Epidermal melanocyte (primary cell): ENCODE data around the gene HSPBAP1.

Source experiments
- DNase-seq: peaks from one replicate; pipeline ENCODE4 v3.0.0; 2011; ENCODE audit warnings: low spot score; ENCODE audit not compliant: insufficient read length

HSPBAP1 gene, protein sequence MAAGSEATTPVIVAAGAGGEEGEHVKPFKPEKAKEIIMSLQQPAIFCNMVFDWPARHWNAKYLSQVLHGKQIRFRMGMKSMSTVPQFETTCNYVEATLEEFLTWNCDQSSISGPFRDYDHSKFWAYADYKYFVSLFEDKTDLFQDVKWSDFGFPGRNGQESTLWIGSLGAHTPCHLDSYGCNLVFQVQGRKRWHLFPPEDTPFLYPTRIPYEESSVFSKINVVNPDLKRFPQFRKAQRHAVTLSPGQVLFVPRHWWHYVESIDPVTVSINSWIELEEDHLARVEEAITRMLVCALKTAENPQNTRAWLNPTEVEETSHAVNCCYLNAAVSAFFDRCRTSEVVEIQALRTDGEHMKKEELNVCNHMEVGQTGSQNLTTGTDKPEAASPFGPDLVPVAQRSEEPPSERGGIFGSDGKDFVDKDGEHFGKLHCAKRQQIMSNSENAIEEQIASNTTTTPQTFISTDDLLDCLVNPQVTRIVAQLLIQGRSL

DNA sequence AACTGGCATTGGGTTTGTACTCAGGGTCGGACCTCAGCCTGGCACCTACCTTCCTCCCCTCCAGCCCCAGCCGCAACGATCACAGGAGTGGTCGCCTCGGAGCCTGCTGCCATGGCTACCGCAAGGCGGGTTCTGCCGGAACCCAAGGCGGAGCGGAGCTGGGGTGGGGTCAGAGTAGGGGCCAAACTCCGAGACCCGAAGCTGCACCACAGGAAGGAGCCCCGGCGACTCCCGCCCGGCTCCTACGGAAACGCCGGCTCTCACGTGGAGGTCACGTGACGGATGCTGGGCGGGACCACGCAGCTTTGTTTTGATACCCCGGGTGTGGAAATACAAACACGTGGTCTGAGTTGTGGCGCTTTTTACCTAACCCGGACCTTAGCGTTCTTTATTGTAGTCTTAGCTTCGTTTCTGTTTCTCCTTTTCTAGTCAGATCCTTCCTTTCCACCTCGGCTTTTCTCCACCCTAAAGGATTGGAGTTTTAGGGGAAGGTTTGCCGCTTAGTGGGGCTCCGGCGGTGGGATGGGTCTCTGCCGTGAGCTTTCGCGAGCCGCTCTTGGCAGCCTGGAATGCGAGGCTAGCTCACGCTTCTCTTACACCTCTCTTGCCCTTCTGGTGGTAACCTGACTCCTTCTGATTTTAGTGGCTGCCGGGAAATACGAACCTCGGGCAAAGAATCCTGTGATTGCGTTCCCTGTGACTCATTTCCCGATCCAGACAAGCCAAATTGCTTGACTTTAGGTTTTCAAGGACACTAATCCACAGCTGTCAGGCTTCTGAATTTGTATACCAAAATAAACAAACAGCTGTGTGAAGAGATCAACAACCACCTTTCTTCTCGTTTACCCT is at the start of gene HSPBAP1:
Gene HSPBAP1 (minus strand): TSS at position 264 of the 849 bp plus-strand sequence. CDS start 151 bp downstream, at position 113.
- DNase-seq = peak; percentile 82

DNA sequence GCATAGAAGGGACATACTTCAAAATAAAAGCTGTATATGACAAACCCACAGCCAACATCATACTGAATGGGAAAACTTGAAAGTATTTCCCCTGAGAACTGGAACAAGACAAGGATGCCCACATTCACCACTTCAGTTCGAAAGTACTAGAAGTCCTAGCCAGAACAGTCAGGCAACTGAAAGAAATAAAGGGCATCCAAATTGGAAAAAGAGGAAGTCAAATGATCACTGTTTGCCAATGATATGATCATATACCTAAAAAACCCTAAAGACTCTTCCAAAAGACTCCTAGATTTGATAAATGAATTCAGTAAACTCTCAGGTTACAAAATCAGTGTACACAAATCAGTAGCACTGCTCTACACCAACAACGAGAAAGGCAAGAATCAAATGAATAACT is 42.0 kb upstream of the HSPBAP1 start:
- DNase-seq = no peak

DNA sequence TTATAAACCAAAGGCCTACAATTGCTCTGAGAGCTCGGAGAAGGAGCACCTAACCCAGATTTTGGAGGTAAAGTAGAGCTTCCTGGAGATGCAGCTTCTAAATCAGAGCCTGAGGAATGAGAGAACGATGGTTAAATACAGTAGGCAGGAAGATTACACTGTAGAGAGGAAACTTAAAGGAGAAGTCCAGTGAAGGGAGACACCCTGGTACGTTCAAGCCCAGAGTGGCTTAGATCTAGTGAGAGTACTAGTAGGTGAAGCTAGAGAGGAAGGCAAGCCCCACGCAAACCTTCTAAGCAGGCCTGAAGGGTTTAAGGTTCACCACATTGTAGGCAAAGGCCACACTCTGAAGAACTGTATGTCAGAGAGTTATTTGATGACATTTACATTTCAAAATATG is 34.6 kb upstream of the HSPBAP1 start:
- no peak for DNase-seq

DNA sequence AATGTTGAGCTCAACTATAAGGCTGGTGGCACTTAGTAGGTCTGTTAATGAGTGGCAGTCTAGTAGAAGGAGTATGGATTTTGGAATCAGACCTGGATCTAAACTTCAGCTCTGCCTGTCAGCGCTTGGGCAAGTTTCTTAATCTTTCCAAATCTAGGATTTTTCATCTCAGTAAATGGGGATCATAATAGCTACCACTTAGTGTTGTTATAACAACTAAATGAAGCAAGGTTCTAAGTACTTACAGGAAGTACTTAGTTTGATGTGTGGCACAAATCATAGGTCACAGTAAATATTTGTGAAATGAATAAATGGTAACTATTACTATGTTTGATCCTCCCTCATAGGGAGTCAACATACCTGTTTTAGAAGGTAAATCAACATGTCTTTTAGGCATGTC is 32.6 kb upstream of the HSPBAP1 start:
- no peak for DNase-seq

DNA sequence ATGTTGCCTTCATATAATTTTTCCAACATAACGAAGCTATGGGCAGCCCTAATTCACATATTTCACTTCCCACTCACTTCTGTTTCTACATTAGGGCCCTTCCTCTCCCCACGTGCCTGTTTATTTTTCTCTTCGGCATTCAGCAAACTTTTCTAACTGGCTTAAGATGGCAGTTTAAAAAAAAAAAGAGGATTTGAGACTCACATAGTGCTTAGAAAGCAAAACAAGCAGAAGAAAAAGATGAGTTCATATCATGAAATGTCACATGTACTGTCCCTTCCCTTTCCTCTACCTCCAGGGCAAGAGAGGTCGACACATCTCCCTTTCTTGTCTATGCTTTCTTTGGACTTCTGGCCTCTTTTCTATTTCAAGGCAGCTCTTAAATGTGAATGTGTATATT is 31.8 kb upstream of the HSPBAP1 start:
- DNase-seq = no peak

DNA sequence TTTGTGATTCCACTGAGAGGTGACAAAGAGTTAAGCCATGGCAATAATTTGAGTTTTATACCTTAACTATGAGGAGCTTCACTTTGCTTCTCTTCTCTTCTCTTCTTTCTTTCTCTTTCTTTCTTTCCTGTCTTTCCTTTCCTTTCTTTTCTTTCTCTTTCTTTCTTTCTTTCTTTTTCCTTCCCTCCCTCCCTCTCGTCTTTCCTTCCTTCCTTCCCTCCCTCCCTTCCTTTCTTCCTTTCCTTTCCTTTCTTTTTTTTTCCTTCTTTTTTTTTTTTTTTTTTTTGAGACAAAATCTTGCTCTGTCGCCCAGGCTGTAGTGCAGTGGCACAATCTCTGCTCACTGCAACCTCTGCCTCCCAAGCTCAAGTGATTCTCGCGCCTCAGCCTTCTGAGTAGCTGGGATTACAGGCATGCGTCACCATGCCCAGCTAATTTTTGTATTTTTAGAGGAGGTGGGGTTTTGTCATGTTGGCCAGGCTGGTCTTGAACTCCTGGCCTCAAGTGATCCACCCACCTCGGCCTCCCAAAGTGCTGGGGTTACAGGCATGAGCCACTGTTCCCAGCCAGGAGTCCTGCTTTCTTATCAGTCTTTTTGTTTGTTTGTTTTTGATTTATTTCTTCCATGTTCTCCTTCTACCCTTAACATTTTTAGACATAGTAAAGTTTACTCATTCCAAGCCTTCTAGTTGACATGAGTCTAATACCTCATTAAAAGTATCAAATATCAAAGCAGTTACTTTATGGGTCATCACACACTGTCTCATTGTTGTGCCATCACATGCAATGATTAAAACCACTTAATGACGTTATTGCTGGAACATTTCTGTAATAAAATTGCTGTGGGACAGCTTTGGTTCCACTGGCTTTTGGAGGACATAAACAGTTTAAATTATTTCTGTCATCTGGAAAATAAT is 31.1 kb upstream of the HSPBAP1 start:
- peak; percentile 53 for DNase-seq

DNA sequence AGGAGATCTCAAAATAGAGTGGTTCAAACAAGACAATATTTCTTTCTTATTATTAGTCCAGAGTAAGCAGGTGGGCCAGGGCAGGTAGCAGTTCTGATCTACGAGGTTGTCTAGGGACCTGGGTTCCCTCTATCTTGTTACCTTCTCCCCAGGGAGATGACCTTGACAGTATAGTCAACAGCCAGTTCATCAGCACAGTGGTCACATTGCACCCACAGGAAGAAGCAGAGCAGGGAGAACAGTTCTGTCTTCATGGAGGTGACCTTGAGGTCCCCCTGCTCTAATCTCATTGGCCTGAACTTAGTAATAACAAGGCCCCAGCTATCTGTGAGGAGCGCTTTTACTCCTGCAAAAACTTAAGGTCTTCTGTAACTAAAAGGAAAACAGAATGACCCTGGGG is 23.0 kb upstream of the HSPBAP1 start:
- no peak for DNase-seq

DNA sequence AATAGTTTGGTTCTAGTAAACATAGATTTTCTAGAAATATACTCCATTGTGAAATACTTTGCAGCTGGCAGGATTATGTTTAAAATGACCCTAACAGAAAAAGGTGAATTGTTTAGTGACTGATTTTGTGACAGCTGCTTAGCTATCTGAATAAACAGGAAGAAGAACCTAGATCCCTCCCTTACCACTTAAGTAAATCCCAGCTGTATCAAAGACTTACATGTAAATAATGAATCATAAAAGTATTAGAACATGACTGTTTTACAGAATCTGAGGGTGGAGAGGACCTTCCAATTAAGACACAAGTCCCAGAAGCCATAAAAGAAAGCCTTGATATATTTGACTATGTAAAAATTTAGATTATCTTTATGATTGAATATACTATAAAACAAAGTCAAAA is 17.1 kb upstream of the HSPBAP1 start:
- DNase-seq = no peak

DNA sequence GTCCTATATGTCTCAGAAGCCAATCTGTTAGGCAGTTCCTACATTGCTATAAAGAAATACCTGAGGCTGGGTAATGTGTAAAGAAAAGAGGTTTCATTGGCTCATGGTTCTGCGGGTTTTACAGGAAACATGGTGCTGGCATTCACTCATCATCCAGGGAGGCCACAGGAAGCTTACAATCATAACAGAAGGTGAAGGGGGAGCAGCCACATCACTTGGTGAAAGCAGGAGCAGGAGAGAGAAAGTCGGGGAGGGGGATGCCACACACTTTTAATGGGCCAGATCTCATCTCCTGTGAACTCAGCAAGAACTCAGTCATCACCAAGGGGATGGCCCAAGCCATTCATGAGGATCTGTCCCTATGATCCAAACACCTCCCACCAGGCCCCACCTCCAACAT is 10.3 kb upstream of the HSPBAP1 start:
- DNase-seq = no peak

DNA sequence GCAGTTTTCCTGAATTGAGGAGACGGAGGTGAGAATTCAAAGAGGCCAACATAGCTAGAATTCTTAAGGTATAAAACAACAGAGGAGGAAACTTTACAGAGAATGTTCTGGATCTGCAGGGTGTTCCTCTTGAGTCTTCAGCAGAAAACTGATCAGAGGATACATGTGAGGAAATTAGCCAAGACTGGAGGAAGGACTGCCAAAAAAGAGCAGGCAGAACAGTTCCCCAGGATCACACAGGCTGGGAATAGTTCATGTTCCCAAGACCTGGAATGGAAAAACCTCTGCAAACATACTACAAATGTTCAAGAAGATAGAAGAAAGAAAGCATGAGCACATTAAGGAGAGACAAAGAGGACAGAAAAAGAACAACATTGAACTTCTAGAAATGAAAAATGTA is 8.7 kb upstream of the HSPBAP1 start:
- no peak for DNase-seq

DNA sequence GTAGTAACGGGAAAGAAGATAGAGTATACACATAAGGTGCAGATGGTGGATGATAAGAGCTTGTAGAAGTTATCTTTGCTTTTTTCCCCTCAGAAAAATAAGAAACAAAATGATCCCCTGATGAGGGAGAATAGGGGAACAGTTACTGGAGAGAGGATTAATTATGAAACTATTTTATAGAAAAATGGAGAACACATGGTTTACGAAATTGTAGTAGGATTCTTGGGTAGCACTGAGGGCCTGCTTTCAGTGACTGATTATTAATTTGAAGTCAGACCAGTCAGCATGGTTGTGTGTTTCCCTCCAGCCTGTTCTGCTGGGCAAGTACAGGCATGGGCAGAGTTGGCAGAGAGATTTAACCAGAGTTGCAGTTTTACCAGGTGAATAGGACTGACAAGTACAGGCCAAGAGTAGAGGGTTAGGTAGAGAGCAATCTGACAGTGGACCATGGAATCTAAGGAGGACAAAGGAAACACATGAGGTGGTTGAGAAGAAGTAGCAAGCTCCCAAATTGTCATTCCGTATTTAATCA is 7.1 kb upstream of the HSPBAP1 start:
- DNase-seq = no peak

DNA sequence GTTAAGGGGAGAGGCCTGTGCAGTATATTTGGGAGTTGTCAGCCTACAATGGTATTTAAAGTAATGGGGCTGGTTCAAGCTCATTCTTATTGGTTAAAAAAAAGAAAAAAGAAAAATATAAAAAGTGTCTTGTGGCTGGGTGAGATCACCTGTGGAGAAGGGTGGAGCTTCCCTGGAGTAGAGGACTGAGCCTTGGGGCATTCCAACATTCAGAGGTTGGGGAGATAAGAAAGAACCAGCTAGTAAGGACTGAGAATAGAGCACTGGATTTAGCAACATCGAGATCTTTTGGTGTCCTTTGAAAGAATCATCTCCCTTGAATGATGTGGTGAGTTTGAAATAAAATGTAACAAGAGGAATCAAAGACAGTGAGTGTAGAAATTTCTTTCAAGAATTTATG is 6.4 kb upstream of the HSPBAP1 start:
- DNase-seq = no peak

DNA sequence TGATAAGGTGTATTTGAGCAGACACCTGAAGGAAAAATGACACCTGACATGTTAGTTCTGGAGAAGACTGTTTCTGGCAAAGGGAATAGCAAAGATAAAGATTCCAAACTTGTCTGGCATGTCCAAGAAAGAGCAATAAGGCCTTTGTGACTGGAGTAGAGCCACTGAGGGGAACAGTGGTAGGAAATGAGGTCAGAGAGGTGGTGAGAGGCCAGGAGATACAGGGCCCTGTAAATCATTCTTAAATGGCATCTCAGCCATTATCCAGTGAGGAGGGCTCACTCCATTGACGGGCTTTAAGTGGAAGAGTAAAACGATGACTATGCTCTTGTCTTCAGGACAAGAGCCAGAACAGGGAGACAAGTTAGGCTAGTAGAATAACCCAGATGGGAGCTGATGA is 5.7 kb upstream of the HSPBAP1 start:
- no peak for DNase-seq

DNA sequence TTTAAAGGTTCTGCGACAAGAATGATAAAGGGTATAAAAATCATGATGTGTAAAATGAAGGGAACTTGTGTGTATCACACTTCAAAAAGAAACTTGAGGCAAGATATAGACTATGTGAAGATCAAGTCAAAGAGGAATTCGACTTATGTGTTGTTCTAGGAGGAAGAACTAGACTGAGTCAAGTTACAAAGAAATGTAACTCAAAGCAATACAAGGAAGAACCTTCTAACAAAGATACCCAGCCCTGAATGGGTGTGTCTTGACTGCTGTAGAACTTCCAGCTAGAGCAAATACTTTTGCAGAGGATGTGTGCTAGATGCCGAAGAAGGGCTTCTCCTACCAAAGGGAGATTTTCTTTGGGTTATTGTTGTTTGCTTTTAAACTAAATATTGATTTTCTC is 3.7 kb upstream of the HSPBAP1 start:
- no peak for DNase-seq

DNA sequence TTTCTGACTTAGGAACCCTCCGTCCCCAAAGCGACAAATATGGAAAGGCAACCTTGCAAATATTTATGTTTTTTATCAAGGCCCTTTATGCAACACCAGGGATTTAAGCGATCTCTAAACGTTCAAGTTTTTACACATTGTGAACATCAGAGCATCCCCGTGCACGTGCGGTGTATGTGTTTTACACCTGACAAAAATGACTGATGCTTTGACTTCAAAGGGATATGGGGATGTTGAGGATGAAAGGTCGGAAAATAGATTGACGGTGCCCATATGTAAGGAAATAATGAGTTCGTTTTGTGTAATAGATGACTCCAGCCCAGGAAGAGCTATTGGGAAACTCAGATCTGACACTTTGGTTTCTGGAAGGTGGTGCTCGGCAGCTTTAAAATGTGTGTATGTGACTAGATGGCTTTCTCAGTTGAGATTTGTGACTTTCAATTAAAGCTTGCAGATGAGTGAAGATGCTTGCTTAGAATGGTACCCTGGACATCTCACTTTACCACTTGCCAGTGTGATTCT is 2.1 kb upstream of the HSPBAP1 start:
- no peak for DNase-seq

DNA sequence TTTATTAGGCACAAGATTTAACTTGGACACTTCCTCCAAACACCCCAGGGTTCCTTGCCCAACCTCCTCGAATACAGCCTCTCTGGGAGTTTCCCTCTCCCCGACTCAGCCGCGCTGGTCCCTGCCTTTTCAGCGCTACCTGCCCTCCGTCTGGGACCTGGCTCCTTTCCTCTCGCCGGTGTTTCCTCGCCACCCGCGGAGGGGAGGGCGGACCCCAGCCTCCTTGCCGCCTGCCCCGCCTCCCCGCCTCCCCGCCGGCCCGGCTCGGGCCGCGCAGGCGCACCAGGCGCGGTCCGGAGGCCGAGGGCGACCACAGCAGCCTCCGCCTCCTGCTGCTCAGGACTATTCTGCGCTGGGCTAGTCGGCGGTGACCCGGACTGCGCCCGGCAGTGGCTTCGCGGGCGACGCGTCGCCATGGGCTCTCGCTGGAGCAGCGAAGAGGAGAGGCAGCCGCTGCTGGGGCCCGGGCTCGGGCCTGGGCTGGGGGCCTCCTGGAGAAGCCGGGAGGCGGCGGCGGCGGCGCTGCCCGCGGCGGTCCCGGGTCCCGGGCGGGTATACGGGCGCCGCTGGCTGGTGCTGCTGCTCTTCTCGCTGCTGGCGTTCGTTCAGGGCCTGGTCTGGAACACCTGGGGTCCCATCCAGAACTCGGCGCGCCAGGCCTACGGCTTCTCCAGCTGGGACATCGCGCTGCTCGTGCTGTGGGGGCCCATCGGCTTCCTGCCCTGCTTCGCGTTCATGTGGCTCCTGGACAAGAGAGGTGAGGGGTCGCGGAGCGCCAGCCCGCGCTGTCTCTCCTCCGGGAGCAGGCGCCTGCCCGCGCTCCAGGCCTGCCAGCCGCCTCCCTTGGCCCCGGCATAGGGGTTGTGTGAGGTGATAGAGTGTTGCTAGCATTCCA is 1.4 kb upstream of the HSPBAP1 start, which contains the start of gene SLC49A4:
Gene SLC49A4 (plus strand): TSS at position 291 of the 895 bp plus-strand sequence. CDS start 124 bp downstream, at position 415.
- DNase-seq = peak; percentile 81

DNA sequence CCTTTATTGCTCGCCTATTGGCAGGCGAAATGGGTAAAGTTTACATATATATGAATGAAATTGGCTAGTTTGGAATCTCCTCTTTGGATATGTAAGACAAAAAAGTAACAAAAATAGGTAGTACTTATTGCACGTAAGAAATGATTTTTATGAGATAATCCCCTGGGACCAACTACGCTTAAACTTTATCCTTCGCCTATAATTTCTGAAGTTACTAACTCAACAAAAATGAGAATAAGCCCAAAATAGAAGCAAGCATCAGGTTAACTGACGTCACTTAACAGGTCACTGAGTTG is 800 bp upstream of the HSPBAP1 start:
- no peak for DNase-seq

DNA sequence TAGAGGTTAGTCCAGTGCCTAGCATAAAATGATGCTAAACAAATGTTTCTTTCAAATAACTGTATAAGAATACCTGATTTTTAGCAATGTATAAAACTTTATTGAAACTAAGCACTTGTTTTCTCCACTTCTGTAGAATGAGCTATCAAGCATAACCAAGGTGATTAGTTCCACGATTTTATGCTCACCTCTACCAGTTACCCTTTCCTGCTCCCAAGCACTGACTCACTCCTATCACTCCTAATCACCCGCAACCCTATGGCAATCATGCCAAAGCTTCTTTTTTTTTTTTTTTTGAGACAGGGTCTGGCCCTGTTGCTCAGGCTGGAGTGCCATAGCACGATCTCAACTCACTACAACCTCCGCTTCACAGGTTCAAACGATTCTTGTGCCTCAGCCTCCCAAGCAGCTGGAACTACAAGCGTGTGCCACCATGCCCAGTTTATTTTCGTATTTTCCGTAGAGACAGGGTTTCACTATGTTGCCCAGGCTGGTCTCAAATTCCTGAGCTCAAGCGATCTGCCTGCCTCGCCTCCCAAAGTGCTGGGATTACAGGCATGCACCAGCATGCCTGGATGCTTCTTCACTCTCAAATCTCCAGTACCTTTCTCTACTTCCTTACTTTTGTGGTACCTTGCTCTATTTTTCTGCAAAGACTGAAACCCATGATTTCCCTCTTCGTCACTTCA is 3.9 kb downstream of the HSPBAP1 start:
- no peak for DNase-seq

DNA sequence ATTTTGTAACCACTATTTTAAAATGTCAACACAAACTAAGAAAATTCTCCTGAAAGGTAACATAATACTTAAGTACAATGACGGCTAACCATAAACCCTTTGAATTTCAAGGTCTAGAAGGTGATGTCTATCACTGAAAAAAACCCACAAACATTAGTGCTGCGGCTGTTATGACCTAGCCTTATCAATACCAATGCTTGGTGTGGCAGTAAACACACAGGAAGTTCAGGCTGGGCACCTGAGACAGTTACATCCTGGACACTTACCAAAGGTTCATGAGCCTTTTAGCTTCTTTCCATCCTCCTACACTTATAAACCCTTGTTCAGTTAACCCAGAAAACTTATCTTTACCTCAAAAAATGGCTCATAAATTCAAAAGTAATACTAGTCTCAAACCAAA is 5.8 kb downstream of the HSPBAP1 start:
- no peak for DNase-seq
